Sigmoid colon (tissue), 4 donors: ENCODE measurements around the gene ETNPPL.

Experiments used
- CTCF ChIP-seq, 4 experiments: fragments of 450-650 bp in 3 of 4; fragments of 200-600 bp in 1 of 4; IDR thresholded peaks; one replicate each; pipeline ENCODE4 v1.5.1; 2016 to 2019; ENCODE audit warnings: antibody characterized with exemption in 4 of 4, mild to moderate bottlenecking in 3 of 4, moderate library complexity in 2 of 4
- EP300 ChIP-seq, 4 donors: sonication (generic); formaldehyde crosslinking; IDR thresholded peaks; one replicate each; pipeline ENCODE4 v1.6.1; 2017; ENCODE audit warnings: antibody characterized with exemption in 4 of 4
- POLR2A ChIP-seq, 2 donors: fragments of 450-650 bp; IDR thresholded peaks; one replicate each; pipeline ENCODE4 v1.6.1; 2016; ENCODE audit warnings: antibody characterized with exemption in 2 of 2, mild to moderate bottlenecking in 2 of 2, moderate library complexity in 2 of 2
- POLR2AphosphoS5 ChIP-seq, 4 donors: sonication (generic); formaldehyde crosslinking; IDR thresholded peaks; one replicate each; pipeline ENCODE4 v1.6.1; 2017; ENCODE audit warnings: antibody characterized with exemption in 4 of 4

DNA sequence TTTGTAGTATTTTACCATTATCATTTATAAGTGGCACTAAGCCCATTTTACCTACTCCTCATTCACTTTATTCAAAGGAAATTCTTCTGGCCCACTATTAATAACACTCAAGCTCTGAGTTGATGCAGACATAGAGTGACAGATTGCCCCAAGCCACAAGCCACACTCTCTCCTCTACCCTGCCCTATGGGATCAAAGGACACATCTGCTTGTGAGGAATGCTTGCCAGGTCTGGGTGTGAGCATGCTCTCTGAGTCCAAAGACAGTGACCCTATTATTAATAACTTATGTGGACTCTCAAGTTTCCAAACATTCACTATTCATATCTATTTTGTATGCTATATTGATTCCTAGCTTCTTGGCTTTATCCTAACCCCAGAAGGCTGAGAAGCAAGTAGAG, 18.5 kb downstream of the ETNPPL start:
- TF ChIP-seq EP300 (IDR thresholded peaks at IDR 0.05) (no peak), POLR2AphosphoS5 (IDR thresholded peaks at IDR 0.05) (no peak), CTCF (IDR thresholded peaks at IDR 0.05) (no peak), POLR2A (IDR thresholded peaks at IDR 0.05) (no peak)
